Measurements from ENCODE around the gene USP32.

GRCh38 chr17:60330731-60331130 is 61.2 kb downstream of the USP32 start:
- TF ChIP-seq CTCF (conservative IDR thresholded peaks at IDR 0.05) (no peak), EZH2 (IDR thresholded peaks at IDR 0.05; ENCODE audit: low read depth) (no peak)
